Kidney (tissue), 14 donors: ENCODE results near the gene CAVIN2. TPM values are rescaled to one million over a fixed set of nuclear protein-coding genes. Genes with fewer than 3 reads are reported as not detected.
A peak's percentile ranks its signal among the peaks of the same experiment; 100 is the strongest.

Source experiments
- DNase-seq, 5 donors: peaks; one replicate each; pipeline ENCODE4 v3.0.0-alpha.2; 2013 to 2020
- FAIRE-seq: peaks from 2 replicates; lab custom pipeline; 2012; peaks lifted over from hg19 to GRCh38; lab: Jason Lieb, UNC
- H3K27ac ChIP-seq, 2 donors: one replicate each; pipeline ENCODE4 v1.7.0; 2013; ENCODE audit warnings: low read depth in 2 of 2, low read length in 2 of 2, inconsistent platforms in 1 of 2
- H3K27me3 ChIP-seq: one replicate; pipeline ENCODE4 v1.7.1; 2013; ENCODE audit warnings: low read length, inconsistent platforms; ENCODE audit not compliant: control insufficient read depth, insufficient read depth
- H3K36me3 ChIP-seq, 3 donors: one replicate each; pipeline versions ENCODE4 v1.7.0 to v1.7.1; 2013; ENCODE audit warnings: low read length in 3 of 3, control low read depth in 1 of 3, inconsistent platforms in 1 of 3; ENCODE audit not compliant: insufficient read depth in 3 of 3, control insufficient read depth in 2 of 3
- H3K4me1 ChIP-seq, 3 donors: one replicate each; pipeline versions ENCODE4 v1.7.0 to v1.7.1; 2013; ENCODE audit warnings: low read length in 3 of 3, inconsistent platforms in 1 of 3, low read depth in 1 of 3; ENCODE audit not compliant: control insufficient read depth in 2 of 3, insufficient read depth in 2 of 3
- H3K4me3 ChIP-seq, 3 donors: one replicate each; pipeline versions ENCODE4 v1.7.0 to v1.8.1; 2013; ENCODE audit warnings: low read length in 3 of 3, control low read depth in 1 of 3, inconsistent platforms in 1 of 3
- H3K9ac ChIP-seq, 3 donors: one replicate each; pipeline versions ENCODE4 v1.7.0 to v1.7.1; 2013; ENCODE audit warnings: low read length in 3 of 3, control low read depth in 1 of 3, inconsistent platforms in 1 of 3
- H3K9me3 ChIP-seq, 3 donors: one replicate each; pipeline versions ENCODE4 v1.7.0 to v1.7.1; 2013; ENCODE audit warnings: low read length in 3 of 3, control low read depth in 1 of 3, inconsistent platforms in 1 of 3; ENCODE audit not compliant: control insufficient read depth in 2 of 3, insufficient read depth in 1 of 3
- intact Hi-C: fragments of 100-400 bp; cut with DNase I; formaldehyde crosslinking; loops from one replicate; pipeline ENCODE4 v1.11.1; 2022
- polyA plus RNA-seq: library from polyadenylated mRNA; stranded (reverse); fragments of 350-450 nt; fragmentation: Illumina TruSeq; extraction: RNeasy Lipid Tissue Mini Kit (QIAGEN cat#74804); gene quantifications from one replicate; pipeline ENCODE4 v1.2.3, GENCODE V29; 2014; ENCODE audit warnings: low read depth, low replicate concordance; ENCODE audit not compliant: insufficient read depth
- total RNA-seq: library from RNA; stranded (reverse); fragmentation: NEBNext Ultra II Directional; extraction: Animal tissue kit (Norgen Biotek cat#: 25700); gene quantifications from one replicate; pipeline ENCODE4 v1.2.1, GENCODE V29; 2021
- TF ChIP-seq, protein P1 (sequence below): IDR thresholded peaks from 3 replicates; pipeline ENCODE4 v1.5.1; 2012; ENCODE audit warnings: mild to moderate bottlenecking, moderate library complexity, borderline replicate concordance; ENCODE audit not compliant: insufficient read depth; ENCODE audit errors: extremely low read depth
- donor health status: control.
- donor health status: control.
- donor health status: control.
- donor health status: control.
- donor health status: control.
- donor health status: DM: yes; HTN: yes; CAD: no.
- donor health status: Normal renal cell carcinoma (clear cell type).

Gene CAVIN2
- total and polyA plus RNA-seq, 2 donors from 2014 or later = 17.9 to 55.0 TPM

DNA sequence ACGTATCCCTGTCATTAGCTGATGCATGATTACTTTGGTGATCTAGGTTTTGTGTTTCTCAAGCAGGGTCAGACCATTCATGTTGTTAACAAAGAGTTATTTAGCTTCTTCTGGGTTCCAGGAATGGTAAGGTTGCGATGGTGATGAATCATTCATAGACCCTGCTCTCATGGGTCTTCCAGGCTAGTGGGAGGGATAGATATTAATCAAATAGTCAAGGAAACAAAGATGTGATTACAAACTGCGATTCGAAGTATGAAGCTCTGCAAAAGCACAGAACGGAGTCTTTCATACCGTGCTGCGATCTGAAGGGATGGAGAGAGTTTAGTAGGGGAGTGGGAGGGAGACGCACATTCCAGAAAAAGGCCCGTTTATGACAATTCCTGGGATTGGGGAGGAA, 42.1 kb downstream of the CAVIN2 start:
- intact Hi-C loops = no loop called here
- Histone ChIP-seq H3K9me3 (no peaks in the 10 kb centered on the region), H3K27ac (no peak overlapping the region), H3K9ac (no peak overlapping the region), H3K4me1 (no peaks in the 10 kb centered on the region), H3K36me3 (no peaks in the 10 kb centered on the region), H3K27me3 (no peaks in the 10 kb centered on the region), H3K4me3 (no peak overlapping the region)
- DNase-seq (peak in 2 of 5 donors; percentile 10 to 29), FAIRE-seq (no peak)
- TF ChIP-seq, protein P1, sequence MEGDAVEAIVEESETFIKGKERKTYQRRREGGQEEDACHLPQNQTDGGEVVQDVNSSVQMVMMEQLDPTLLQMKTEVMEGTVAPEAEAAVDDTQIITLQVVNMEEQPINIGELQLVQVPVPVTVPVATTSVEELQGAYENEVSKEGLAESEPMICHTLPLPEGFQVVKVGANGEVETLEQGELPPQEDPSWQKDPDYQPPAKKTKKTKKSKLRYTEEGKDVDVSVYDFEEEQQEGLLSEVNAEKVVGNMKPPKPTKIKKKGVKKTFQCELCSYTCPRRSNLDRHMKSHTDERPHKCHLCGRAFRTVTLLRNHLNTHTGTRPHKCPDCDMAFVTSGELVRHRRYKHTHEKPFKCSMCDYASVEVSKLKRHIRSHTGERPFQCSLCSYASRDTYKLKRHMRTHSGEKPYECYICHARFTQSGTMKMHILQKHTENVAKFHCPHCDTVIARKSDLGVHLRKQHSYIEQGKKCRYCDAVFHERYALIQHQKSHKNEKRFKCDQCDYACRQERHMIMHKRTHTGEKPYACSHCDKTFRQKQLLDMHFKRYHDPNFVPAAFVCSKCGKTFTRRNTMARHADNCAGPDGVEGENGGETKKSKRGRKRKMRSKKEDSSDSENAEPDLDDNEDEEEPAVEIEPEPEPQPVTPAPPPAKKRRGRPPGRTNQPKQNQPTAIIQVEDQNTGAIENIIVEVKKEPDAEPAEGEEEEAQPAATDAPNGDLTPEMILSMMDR = no peak

- no peaks in the 10 kb centered on the region for H3K36me3 ChIP-seq
- H3K27ac ChIP-seq = no peak overlapping the region
- no peak overlapping the region for H3K4me3 ChIP-seq
- H3K4me1 ChIP-seq = no peaks in the 10 kb centered on the region
- H3K9me3 ChIP-seq = no peaks in the 10 kb centered on the region
- H3K9ac ChIP-seq = no peak overlapping the region
- FAIRE-seq (no peak), DNase-seq (no peak)
- TF ChIP-seq, protein P1 = no peak
- intact Hi-C loops = no loop called here
- no peaks in the 10 kb centered on the region for H3K27me3 ChIP-seq
Observed at GRCh38 chr2:191803007-191803406, 43.9 kb downstream of the CAVIN2 start.

- Histone ChIP-seq H3K9me3 (no peaks in the 10 kb centered on the region), H3K4me3 (no peak overlapping the region), H3K36me3 (no peaks in the 10 kb centered on the region), H3K27me3 (no peaks in the 10 kb centered on the region), H3K9ac (no peak overlapping the region), H3K27ac (no peak overlapping the region), H3K4me1 (no peaks in the 10 kb centered on the region)
- FAIRE-seq (no peak), DNase-seq (no peak)
- intact Hi-C loops = no loop called here
- TF ChIP-seq, protein P1 = no peak
Observed at GRCh38 chr2:191802180-191802579, 44.7 kb downstream of the CAVIN2 start.

- intact Hi-C loops = no loop called here
Observed at GRCh38 chr2:191800874-191801273, 46.0 kb downstream of the CAVIN2 start.

More at GRCh38 chr2:191800874-191801273, 46.0 kb downstream of the CAVIN2 start:
- H3K9me3 ChIP-seq = no peaks in the 10 kb centered on the region
- TF ChIP-seq, protein P1 = no peak
- FAIRE-seq (no peak), DNase-seq (no peak)
- no peak overlapping the region for H3K27ac ChIP-seq
- H3K4me3 ChIP-seq = no peak overlapping the region
- no peak overlapping the region for H3K9ac ChIP-seq
- no peaks in the 10 kb centered on the region for H3K36me3 ChIP-seq
- no peaks in the 10 kb centered on the region for H3K27me3 ChIP-seq
- no peaks in the 10 kb centered on the region for H3K4me1 ChIP-seq
